HFFc6 (cell line): Measurements from ENCODE around the gene TBR1. TPM values are rescaled to one million over a fixed set of nuclear protein-coding genes. Genes with fewer than 3 reads are reported as not detected.

Experiments
- DNase-seq: peaks from one replicate; pipeline ENCODE4 v3.0.0-alpha.2; 2018
- H3K27ac Mint-ChIP-seq: 2 replicates; pipeline ENCODE4 v1.8.0; 2020; ENCODE audit warnings: mild to moderate bottlenecking, mixed read lengths
- H3K27me3 Mint-ChIP-seq: 2 replicates; pipeline ENCODE4 v1.8.0; 2021; ENCODE audit warnings: mild to moderate bottlenecking, moderate library complexity, mixed read lengths; ENCODE audit not compliant: insufficient read depth
- H3K36me3 Mint-ChIP-seq: 2 replicates; pipeline ENCODE4 v1.8.0; 2021; ENCODE audit warnings: low read depth, mixed read lengths
- H3K4me1 Mint-ChIP-seq: 2 replicates; pipeline ENCODE4 v1.8.0; 2020; ENCODE audit warnings: low read depth, mixed read lengths
- H3K4me3 Mint-ChIP-seq: 2 replicates; pipeline ENCODE4 v1.8.0; 2020; ENCODE audit warnings: mild to moderate bottlenecking, moderate library complexity, mixed read lengths
- H3K9me3 Mint-ChIP-seq: 2 replicates; pipeline ENCODE4 v1.8.0; 2020; ENCODE audit warnings: mild to moderate bottlenecking, mixed read lengths
- CTCF ChIP-seq: fragments of 200-600 bp; sonication (generic); IDR thresholded peaks from 2 replicates; pipeline ENCODE4 v1.5.0; 2021; ENCODE audit warnings: antibody characterized with exemption, mild to moderate bottlenecking
- total RNA-seq, 6 experiments: library from RNA; stranded (reverse); fragmentation: NEBNext Ultra II Directional; extraction: Animal tissue kit (Norgen Biotek cat#: 25700); gene quantifications; 2 replicates in 1 of 6; 3 replicates in 5 of 6; pipeline ENCODE4 v1.2.3, GENCODE V29; 2021

The TBR1 gene
- total RNA-seq, 6 experiments from 2014 or later = 0.02 TPM; not detected in 5

- H3K4me1 Mint-ChIP-seq = peaks cover 13% of the 10 kb centered on the region; the same call in 1 of the 2 replicates
- no peak overlapping the region for H3K27ac Mint-ChIP-seq
- DNase-seq = peak; percentile 9
- H3K9me3 Mint-ChIP-seq = no peaks in the 10 kb centered on the region
- H3K4me3 Mint-ChIP-seq = no peak overlapping the region
- TF ChIP-seq CTCF = no peak
- no peaks in the 10 kb centered on the region for H3K27me3 Mint-ChIP-seq
- H3K36me3 Mint-ChIP-seq = peaks cover 6% of the 10 kb centered on the region
Measured at GRCh38 chr2:161373942-161374341, 42.2 kb upstream of the TBR1 start.

GRCh38 chr2:161374446-161374845, 41.7 kb upstream of the TBR1 start:
- no peaks in the 10 kb centered on the region for H3K9me3 Mint-ChIP-seq
- H3K4me1 Mint-ChIP-seq = peaks cover 13% of the 10 kb centered on the region; the same call in 1 of the 2 replicates
- no peak overlapping the region for H3K27ac Mint-ChIP-seq
- H3K36me3 Mint-ChIP-seq = peaks cover 6% of the 10 kb centered on the region
- no peaks in the 10 kb centered on the region for H3K27me3 Mint-ChIP-seq
- H3K4me3 Mint-ChIP-seq = no peak overlapping the region
- no peak for DNase-seq
- no peak for TF ChIP-seq CTCF

GRCh38 chr2:161379740-161380139, 36.4 kb upstream of the TBR1 start:
- no peak for DNase-seq
- Mint-ChIP-seq H3K27ac (no peak overlapping the region), H3K4me3 (no peak overlapping the region), H3K27me3 (no peaks in the 10 kb centered on the region), H3K36me3 (no peaks in the 10 kb centered on the region; the same call in 1 of the 2 replicates), H3K4me1 (peaks cover 5% of the 10 kb centered on the region), H3K9me3 (no peaks in the 10 kb centered on the region)
- TF ChIP-seq CTCF = no peak

DNA sequence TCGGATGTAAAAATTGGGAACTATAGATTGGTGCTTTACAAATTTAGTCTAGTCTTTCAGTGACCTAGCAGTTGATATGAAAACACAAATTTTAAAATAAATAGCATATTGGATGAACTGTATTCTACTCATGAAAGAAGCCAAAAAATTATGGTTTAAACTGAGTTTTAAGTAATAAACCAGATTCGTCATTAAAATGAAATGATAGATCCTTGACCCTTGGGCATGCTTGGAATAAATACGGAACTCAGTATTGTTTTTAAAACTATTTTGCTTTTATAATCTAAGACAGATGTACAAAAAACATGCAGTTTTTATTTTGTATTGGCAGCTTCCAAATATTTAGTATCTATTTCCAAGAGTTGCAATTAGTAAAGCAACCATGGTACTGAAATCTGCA, 34.6 kb upstream of the TBR1 start:
- no peak for DNase-seq
- H3K4me1 Mint-ChIP-seq = no peaks in the 10 kb centered on the region; the same call in 1 of the 2 replicates
- H3K27ac Mint-ChIP-seq = no peak overlapping the region
- no peak overlapping the region for H3K4me3 Mint-ChIP-seq
- TF ChIP-seq CTCF = no peak
- H3K9me3 Mint-ChIP-seq = no peaks in the 10 kb centered on the region
- no peaks in the 10 kb centered on the region; the same call in 1 of the 2 replicates for H3K36me3 Mint-ChIP-seq
- no peaks in the 10 kb centered on the region for H3K27me3 Mint-ChIP-seq

GRCh38 chr2:161382747-161383146, 33.4 kb upstream of the TBR1 start:
- TF ChIP-seq CTCF = no peak
- Mint-ChIP-seq H3K4me3 (no peak overlapping the region), H3K27ac (no peak overlapping the region), H3K27me3 (no peaks in the 10 kb centered on the region), H3K4me1 (no peaks in the 10 kb centered on the region; the same call in 1 of the 2 replicates), H3K9me3 (no peaks in the 10 kb centered on the region), H3K36me3 (no peaks in the 10 kb centered on the region; the same call in 1 of the 2 replicates)
- no peak for DNase-seq

DNA sequence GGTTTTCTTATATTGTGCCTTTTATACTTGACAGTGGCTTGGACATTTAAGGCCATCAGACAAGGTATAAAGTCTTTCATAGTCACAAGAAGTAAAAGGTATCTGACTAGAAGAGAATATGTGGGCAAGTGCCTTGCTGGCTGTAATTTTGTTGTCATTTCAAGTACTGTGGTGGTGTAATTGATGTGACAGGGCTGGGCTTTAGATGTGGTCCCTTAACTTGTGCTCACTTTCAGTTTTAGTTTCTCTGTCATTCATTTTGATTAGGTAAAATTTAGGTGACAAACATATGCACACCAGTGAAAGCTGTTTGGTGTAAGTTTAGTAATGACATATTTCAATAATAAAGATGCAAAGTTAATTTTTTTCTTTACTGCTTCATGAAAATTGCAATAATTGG, 31.2 kb upstream of the TBR1 start:
- no peaks in the 10 kb centered on the region; the same call in 1 of the 2 replicates for H3K4me1 Mint-ChIP-seq
- H3K27me3 Mint-ChIP-seq = no peaks in the 10 kb centered on the region

More for the DNA sequence above, 31.2 kb upstream of the TBR1 start:
- no peak for DNase-seq
- no peaks in the 10 kb centered on the region for H3K9me3 Mint-ChIP-seq
- H3K36me3 Mint-ChIP-seq = no peaks in the 10 kb centered on the region
- no peak for TF ChIP-seq CTCF
- H3K4me3 Mint-ChIP-seq = no peak overlapping the region
- H3K27ac Mint-ChIP-seq = no peak overlapping the region
